Fibroblast of lung (primary cell): ENCODE results near the gene TOM1.

Experiments used
- CTCF ChIP-seq, 2 donors: IDR thresholded peaks in 1 of 2; conservative IDR thresholded peaks in 1 of 2; 1 replicate in 1 of 2; 2 replicates in 1 of 2; pipeline ENCODE4 v1.5.1; 2011 to 2012; ENCODE audit warnings: low read length in 2 of 2, control low read depth in 1 of 2, inconsistent platforms in 1 of 2, low read depth in 1 of 2, mild to moderate bottlenecking in 1 of 2
- EZH2 ChIP-seq: IDR thresholded peaks from 2 replicates; pipeline ENCODE4 v1.5.1; 2012; ENCODE audit warnings: low read length, control low read depth, mild to moderate bottlenecking; ENCODE audit errors: missing control alignments

GRCh38 chr22:35383679-35384071 is 84.0 kb downstream of the TOM1 start:
- TF ChIP-seq EZH2, result no peak
- no peak for TF ChIP-seq CTCF (conservative IDR thresholded peaks at IDR 0.05 in 1 of 2, IDR thresholded peaks at IDR 0.05 in 1 of 2; ENCODE audit: low read depth in 1 of 2, low read length in 2 of 2)
